Measurements from ENCODE around the gene TOM1.

DNA sequence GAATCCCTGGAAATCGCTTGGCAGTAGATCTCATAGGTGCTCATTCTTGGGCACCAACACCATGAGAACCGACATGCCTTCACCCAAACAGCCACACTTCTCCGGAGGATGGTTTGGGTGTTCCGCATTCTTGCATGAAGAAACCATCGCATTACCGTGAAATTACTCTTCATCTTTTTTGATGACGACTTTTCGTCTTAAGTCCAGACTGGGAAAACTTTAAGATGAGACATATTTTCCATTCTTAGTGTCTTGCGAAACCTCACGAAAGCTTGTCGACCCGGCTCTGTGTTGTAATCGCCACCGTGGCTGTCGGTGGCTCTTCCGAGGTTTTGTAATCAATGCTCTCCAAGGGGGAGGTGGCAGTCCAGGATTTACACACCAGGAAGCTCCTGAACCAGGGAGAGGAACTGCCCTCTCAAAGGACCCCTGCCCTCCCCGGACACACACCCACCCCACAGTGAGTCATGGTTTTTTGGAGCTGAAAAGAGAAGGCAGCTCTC is 1.7 kb downstream of the TOM1 start:
- TF ChIP-seq, protein P1, sequence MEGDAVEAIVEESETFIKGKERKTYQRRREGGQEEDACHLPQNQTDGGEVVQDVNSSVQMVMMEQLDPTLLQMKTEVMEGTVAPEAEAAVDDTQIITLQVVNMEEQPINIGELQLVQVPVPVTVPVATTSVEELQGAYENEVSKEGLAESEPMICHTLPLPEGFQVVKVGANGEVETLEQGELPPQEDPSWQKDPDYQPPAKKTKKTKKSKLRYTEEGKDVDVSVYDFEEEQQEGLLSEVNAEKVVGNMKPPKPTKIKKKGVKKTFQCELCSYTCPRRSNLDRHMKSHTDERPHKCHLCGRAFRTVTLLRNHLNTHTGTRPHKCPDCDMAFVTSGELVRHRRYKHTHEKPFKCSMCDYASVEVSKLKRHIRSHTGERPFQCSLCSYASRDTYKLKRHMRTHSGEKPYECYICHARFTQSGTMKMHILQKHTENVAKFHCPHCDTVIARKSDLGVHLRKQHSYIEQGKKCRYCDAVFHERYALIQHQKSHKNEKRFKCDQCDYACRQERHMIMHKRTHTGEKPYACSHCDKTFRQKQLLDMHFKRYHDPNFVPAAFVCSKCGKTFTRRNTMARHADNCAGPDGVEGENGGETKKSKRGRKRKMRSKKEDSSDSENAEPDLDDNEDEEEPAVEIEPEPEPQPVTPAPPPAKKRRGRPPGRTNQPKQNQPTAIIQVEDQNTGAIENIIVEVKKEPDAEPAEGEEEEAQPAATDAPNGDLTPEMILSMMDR (IDR thresholded peaks at IDR 0.05): no peak
- no peak for TF ChIP-seq POLR2A (IDR thresholded peaks at IDR 0.05)
- TF ChIP-seq EP300 (IDR thresholded peaks at IDR 0.05; ENCODE audit: low read depth): no peak
- TF ChIP-seq POLR2AphosphoS5 (IDR thresholded peaks at IDR 0.05): peak; percentile 13 to 45 (median 36)

Data from transverse colon (tissue), 4 donors.